ENCODE measurements around the gene FNIP1.

Gene FNIP1

DNA sequence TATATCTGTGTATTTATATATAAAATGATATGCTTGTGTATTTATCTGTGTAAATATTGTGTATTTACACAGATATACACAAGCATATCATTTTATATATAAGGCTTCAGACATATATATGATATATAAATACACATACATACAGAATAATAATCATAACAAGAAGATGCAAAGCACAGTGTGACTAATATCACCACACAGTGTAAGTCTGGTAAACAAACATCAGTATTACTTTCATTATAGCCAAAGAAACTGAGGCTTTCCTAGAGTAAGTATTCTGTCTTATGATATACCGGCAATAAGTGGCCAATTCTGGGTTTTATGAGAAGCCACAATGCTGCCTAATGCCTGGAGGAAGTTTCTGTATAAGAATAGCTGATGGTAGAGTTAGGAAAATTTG, 131.9 kb downstream of the FNIP1 start:
- DNase-seq (ENCODE audit: extremely low read depth, low read depth): no peak
- TF ChIP-seq, protein P1, sequence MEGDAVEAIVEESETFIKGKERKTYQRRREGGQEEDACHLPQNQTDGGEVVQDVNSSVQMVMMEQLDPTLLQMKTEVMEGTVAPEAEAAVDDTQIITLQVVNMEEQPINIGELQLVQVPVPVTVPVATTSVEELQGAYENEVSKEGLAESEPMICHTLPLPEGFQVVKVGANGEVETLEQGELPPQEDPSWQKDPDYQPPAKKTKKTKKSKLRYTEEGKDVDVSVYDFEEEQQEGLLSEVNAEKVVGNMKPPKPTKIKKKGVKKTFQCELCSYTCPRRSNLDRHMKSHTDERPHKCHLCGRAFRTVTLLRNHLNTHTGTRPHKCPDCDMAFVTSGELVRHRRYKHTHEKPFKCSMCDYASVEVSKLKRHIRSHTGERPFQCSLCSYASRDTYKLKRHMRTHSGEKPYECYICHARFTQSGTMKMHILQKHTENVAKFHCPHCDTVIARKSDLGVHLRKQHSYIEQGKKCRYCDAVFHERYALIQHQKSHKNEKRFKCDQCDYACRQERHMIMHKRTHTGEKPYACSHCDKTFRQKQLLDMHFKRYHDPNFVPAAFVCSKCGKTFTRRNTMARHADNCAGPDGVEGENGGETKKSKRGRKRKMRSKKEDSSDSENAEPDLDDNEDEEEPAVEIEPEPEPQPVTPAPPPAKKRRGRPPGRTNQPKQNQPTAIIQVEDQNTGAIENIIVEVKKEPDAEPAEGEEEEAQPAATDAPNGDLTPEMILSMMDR (IDR thresholded peaks at IDR 0.05; ENCODE audit: low read depth, low read length): no peak

DNA sequence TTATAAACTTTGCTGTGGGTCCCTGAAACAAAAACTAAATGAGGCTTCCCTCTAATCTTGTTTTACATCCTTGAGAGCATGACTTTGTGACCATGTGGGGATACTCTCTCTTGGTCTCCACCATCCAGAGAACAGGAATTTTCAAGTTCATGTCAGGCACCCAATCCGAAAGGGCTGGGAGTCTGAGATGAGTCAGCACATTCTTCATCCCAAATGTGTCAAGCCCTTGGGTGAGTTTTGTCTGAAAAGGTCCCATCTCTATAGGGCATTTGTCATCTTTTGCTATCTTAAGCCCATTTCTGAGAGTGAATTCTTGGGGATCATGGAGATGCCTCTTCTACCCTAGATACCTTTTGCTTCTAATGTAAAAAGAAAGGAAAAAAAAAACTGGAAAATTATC, 134.9 kb downstream of the FNIP1 start:
- DNase-seq (ENCODE audit: extremely low read depth, low read depth): no peak
- TF ChIP-seq, protein P1 (IDR thresholded peaks at IDR 0.05; ENCODE audit: low read depth, low read length): no peak

DNA sequence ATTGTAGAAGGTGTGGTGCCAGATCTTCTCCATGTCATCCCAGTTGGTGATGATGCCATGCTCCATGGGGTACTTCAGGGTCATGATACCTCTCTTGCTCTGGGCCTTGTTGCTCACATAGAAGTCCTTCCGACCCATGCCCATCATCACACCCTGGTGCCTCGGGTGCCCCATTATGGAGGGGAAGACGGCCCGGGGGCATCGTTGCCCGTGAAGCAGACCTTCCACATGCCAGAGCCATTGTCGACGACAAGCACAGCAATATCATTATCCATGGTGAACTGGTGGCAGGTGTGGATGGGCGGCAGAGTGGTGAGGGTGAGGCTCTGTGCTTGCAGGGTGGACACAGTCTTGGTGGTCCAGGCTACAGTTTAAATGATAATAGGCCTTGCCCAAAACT, 137.0 kb downstream of the FNIP1 start:
- DNase-seq (ENCODE audit: extremely low read depth, low read depth): no peak
- TF ChIP-seq, protein P1 (IDR thresholded peaks at IDR 0.05; ENCODE audit: low read depth, low read length): no peak

DNA sequence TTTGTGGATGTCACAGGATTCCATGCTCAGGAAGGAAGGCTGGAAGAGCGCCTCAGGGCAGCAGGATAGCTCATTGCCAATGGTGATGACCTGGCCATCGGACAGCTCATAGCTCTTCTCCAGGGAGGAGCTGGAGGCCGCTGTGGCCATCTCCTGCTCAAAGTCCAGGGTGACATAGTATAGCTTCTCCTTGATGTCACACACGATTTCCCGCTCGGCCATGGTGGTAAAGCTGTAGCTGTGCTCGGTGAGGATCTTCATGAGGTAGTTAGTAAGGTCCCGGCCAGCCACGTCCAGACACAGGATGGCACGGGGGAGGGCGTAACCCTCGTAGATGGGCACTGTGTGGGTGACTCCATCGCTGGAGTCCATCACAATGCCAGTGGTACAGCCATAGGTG, 137.5 kb downstream of the FNIP1 start:
- TF ChIP-seq, protein P1 (IDR thresholded peaks at IDR 0.05; ENCODE audit: low read depth, low read length): no peak
- DNase-seq (ENCODE audit: extremely low read depth, low read depth): no peak

DNA sequence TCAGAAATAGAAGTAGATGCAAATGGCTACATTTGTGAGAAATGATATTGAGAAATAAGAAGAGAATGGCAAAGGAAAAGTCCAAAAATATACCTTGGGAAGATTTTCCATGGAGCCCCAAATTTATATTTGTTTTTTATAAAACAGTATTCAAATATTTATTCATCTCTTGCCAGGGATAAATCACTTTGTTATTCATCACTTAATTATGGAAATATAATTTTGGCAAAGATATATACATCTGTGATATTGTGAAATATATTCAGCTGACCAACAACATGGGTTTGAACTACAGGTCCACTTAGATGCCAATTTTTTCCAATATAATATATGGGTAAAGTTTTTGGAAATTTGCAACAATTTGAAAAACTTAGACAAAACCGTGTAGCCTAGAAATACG, 142.0 kb downstream of the FNIP1 start:
- DNase-seq (ENCODE audit: extremely low read depth, low read depth): no peak
- TF ChIP-seq, protein P1 (IDR thresholded peaks at IDR 0.05; ENCODE audit: low read depth, low read length): no peak

DNA sequence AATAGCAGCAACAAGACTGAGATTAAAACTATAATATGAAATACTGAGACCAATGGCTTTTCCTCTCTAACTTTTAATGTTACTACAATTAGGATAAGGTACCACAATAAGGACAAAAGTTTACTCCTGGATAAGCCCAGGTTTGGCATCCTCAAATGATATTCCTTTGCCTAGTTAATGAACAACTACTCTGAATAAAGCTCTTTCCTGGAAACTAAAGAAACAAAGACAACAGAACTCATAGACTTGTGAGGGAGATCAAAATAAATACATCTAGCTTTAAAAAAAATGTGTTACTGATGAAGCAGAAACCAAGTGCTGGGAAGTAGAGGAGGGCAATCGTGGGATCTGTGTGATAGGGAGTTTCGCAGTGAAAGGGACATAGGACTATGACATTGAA, 142.5 kb downstream of the FNIP1 start:
- no peak for DNase-seq (ENCODE audit: extremely low read depth, low read depth)
- TF ChIP-seq, protein P1 (IDR thresholded peaks at IDR 0.05; ENCODE audit: low read depth, low read length): no peak

DNA sequence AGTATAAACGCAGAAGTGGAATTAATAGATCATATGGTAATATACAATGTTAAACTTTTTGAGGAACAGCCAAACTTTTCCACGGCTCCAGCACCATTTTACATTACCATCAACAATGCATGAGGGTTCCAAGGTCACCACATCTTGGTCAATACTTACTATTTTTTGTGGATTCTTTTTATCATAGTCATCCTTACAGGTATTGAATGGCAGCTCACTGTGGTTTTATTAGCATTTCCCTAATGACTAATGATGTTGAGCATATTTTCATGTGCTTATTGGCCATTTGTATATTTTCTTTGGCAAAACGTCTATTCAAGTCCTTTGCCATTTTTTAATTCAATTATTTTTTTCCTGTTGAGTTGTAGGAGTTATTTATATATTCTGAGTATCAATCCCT, 147.7 kb downstream of the FNIP1 start:
- TF ChIP-seq, protein P1 (IDR thresholded peaks at IDR 0.05; ENCODE audit: low read depth, low read length): no peak
- no peak for DNase-seq (ENCODE audit: extremely low read depth, low read depth)
